Astrocyte (in vitro differentiated cells and primary cell): ENCODE measurements around the gene TMEM63B.

Source experiments
- CTCF ChIP-seq: IDR thresholded peaks from 2 replicates; pipeline ENCODE4 v1.5.1; 2011; ENCODE audit warnings: low read depth, mild to moderate bottlenecking, inconsistent platforms, low read length, moderate library complexity; ENCODE audit not compliant: insufficient read depth
- EZH2 ChIP-seq: IDR thresholded peaks from 2 replicates; pipeline ENCODE4 v1.6.1; 2012; ENCODE audit warnings: mild to moderate bottlenecking, low read length, inconsistent platforms; ENCODE audit not compliant: insufficient read depth

GRCh38 chr6:44194326-44194725 lies 67.0 kb downstream of the TMEM63B start:
- TF ChIP-seq EZH2 = no peak
- no peak for TF ChIP-seq CTCF
